ENCODE measurements around the gene SMTNL2.

The SMTNL2 gene

DNA sequence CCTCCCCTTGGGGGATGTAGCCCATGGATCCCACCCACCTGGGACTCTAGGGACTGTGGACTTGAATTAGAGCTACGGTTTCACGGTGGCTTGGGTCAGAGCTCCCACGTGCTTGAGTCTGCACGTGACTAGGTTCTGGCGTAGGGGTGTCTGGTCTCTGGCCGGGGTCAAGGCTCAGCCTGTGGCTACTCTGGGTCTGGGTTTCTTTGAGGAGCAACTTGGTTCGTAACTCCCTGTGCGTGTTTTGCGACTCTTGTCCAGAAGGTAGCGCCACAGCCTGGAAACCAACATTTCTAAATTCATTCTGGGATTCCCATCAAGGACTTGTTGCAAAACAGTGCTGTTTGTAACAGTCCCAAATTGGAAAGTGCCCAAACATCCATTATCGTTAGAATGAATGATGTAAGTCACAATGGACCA lies 23.5 kb upstream of the SMTNL2 start:
- TF ChIP-seq CTCF (IDR thresholded peaks at IDR 0.05; ENCODE audit: low read depth, low read length): no peak
- no peak overlapping the region for H3K4me3 ChIP-seq (replicated peaks in 1 of 2; ENCODE audit: low read depth in 2 of 2, low read length in 2 of 2)
- DNase-seq (ENCODE audit: low read depth in 2 of 2): peak; percentile 32 to 76

DNA sequence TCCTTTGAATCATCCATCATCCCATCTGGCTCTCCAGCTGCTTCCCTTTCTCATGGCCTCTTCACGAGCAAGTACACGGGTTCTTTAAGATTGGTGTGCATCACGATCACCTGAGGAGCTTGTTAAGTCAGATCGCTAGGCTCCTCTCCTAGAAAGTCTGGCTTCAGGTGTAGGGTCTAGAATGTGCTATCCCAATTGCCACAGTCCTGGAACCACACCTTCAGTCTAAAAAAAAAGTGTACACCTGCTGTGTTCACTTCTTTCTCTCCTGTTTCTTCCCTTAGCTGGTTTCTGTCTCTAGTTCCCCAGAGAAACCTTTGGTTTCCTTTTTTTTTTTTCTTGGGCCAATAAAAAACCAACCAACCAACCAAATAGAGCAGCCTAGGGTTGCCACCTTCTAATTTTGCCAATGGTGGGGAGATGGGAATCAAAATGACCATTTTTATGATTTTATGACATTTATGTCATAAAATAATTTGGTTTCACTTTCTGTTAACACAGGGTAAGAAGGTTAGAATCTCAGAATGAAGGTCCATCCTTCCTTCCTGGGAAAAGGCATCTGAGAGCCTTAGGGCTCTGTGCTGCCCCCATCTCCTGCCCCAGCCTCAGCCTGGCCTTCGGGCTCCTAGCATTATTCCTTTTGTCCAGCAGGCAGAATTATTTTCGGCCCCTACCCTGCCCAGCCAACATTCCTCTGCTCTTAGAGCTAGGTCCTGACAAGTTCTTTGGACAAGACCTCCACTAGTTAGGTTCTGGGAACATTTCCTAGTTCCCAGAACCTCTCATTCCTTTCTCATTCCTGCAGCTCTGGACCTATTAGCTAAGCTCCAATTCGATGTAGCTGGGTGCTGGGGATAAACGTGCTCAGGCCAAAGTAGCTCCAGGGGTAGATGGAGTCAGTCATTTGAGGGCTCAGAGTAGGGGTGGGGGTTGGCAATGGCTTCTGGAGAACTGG lies 22.0 kb upstream of the SMTNL2 start:
- DNase-seq (ENCODE audit: low read depth in 2 of 2): peak in 1 of 2 donors; percentile 44
- no peak for TF ChIP-seq CTCF (IDR thresholded peaks at IDR 0.05; ENCODE audit: low read depth, low read length)
- no peak overlapping the region for H3K4me3 ChIP-seq (replicated peaks in 1 of 2; ENCODE audit: low read depth in 2 of 2, low read length in 2 of 2)

GRCh38 chr17:4565209-4566141 lies 18.9 kb upstream of the SMTNL2 start:
- H3K4me3 ChIP-seq (replicated peaks in 1 of 2; ENCODE audit: low read depth in 2 of 2, low read length in 2 of 2): no peak overlapping the region
- peak; percentile 93 for TF ChIP-seq CTCF (IDR thresholded peaks at IDR 0.05; ENCODE audit: low read depth, low read length)
- peak; percentile 84 to 87 for DNase-seq (ENCODE audit: low read depth in 2 of 2)

- peak; percentile 79 for TF ChIP-seq CTCF (IDR thresholded peaks at IDR 0.05; ENCODE audit: low read depth, low read length)
- no peak overlapping the region for H3K4me3 ChIP-seq (replicated peaks in 1 of 2; ENCODE audit: low read depth in 2 of 2, low read length in 2 of 2)
- peak; percentile 61 to 65 for DNase-seq (ENCODE audit: low read depth in 2 of 2)
Observed at GRCh38 chr17:4566785-4567184, 17.5 kb upstream of the SMTNL2 start.

- no peak overlapping the region for H3K4me3 ChIP-seq (replicated peaks in 1 of 2; ENCODE audit: low read depth in 2 of 2, low read length in 2 of 2)
- TF ChIP-seq CTCF (IDR thresholded peaks at IDR 0.05; ENCODE audit: low read depth, low read length): no peak
- DNase-seq (ENCODE audit: low read depth in 2 of 2): peak in 1 of 2 donors; percentile 17
Observed at GRCh38 chr17:4569591-4569990, 14.7 kb upstream of the SMTNL2 start.

- no peak for TF ChIP-seq CTCF (IDR thresholded peaks at IDR 0.05; ENCODE audit: low read depth, low read length)
- no peak overlapping the region for H3K4me3 ChIP-seq (replicated peaks in 1 of 2; ENCODE audit: low read depth in 2 of 2, low read length in 2 of 2)
- DNase-seq (ENCODE audit: low read depth in 2 of 2): no peak
Observed at GRCh38 chr17:4572131-4572530, 12.2 kb upstream of the SMTNL2 start.
